ENCODE results near the gene ENC1. TPM values are rescaled to one million over a fixed set of nuclear protein-coding genes. Genes with fewer than 3 reads are reported as not detected.

The ENC1 gene
- polyA plus RNA-seq, 3 donors, result 6.9 to 9.9 (median 9.6) TPM

GRCh38 chr5:74667396-74667795 is 26.9 kb upstream of the ENC1 start:
- Histone ChIP-seq H3K4me3 (replicated peaks in 1 of 3; ENCODE audit: low read depth in 2 of 3, low read length in 3 of 3) (no peak overlapping the region), H3K36me3 (replicated peaks in 1 of 2; ENCODE audit: control insufficient read depth in 1 of 2, insufficient read depth in 2 of 2, low read length in 2 of 2) (no peaks in the 10 kb centered on the region), H3K79me2 (ENCODE audit: insufficient read depth, low read length) (no peaks in the 10 kb centered on the region), H3K4me1 (ENCODE audit: control insufficient read depth in 1 of 2, insufficient read depth in 2 of 2, low read length in 2 of 2) (no peaks in the 10 kb centered on the region), H3K4me2 (replicated peaks; ENCODE audit: extremely low read depth, low read length, poor library complexity, severe bottlenecking) (no peak overlapping the region), H3K27me3 (ENCODE audit: control insufficient read depth in 2 of 2, insufficient read depth in 2 of 2, low read length in 2 of 2) (no peaks in the 10 kb centered on the region), H3K9ac (ENCODE audit: insufficient read depth, low read length, poor library complexity, severe bottlenecking) (no peak overlapping the region), H3K27ac (ENCODE audit: low read depth in 1 of 2, low read length in 2 of 2) (no peak overlapping the region), H4K20me1 (ENCODE audit: insufficient read depth, low read length) (no peaks in the 10 kb centered on the region), H3K9me3 (replicated peaks in 1 of 2; ENCODE audit: control insufficient read depth in 1 of 2, insufficient read depth in 1 of 2, low read length in 2 of 2) (peaks cover 0 to 12% of the 10 kb centered on the region in 2 donors), H2AFZ (ENCODE audit: insufficient read depth, low read depth, low read length, poor library complexity, severe bottlenecking) (no peak overlapping the region)
- Mint-ChIP-seq H3K9me3 (peaks cover 3 to 8% (median 6%) of the 10 kb centered on the region in 7 donors), H3K27ac (no peak overlapping the region), H3K27me3 (ENCODE audit: low read depth in 3 of 3) (peaks cover 5 to 6% (median 5%) of the 10 kb centered on the region in 3 donors), H3K36me3 (no peaks in the 10 kb centered on the region), H3K4me3 (no peak overlapping the region), H3K4me1 (peaks cover 6% of the 10 kb centered on the region)
- TF ChIP-seq, protein P1, sequence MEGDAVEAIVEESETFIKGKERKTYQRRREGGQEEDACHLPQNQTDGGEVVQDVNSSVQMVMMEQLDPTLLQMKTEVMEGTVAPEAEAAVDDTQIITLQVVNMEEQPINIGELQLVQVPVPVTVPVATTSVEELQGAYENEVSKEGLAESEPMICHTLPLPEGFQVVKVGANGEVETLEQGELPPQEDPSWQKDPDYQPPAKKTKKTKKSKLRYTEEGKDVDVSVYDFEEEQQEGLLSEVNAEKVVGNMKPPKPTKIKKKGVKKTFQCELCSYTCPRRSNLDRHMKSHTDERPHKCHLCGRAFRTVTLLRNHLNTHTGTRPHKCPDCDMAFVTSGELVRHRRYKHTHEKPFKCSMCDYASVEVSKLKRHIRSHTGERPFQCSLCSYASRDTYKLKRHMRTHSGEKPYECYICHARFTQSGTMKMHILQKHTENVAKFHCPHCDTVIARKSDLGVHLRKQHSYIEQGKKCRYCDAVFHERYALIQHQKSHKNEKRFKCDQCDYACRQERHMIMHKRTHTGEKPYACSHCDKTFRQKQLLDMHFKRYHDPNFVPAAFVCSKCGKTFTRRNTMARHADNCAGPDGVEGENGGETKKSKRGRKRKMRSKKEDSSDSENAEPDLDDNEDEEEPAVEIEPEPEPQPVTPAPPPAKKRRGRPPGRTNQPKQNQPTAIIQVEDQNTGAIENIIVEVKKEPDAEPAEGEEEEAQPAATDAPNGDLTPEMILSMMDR (IDR thresholded peaks at IDR 0.05), result no peak
- DNase-seq, result no peak
- intact Hi-C loops (cut with micrococcal nuclease), result no loop called here
- WGBS (ENCODE audit: insufficient coverage), result 95% methylated on average over 3 of the region's 4 CpGs

- Histone ChIP-seq H2AFZ (ENCODE audit: insufficient read depth, low read depth, low read length, poor library complexity, severe bottlenecking) (no peak overlapping the region), H3K9me3 (replicated peaks in 1 of 2; ENCODE audit: control insufficient read depth in 1 of 2, insufficient read depth in 1 of 2, low read length in 2 of 2) (peaks cover 0 to 12% of the 10 kb centered on the region in 2 donors), H3K27me3 (ENCODE audit: control insufficient read depth in 2 of 2, insufficient read depth in 2 of 2, low read length in 2 of 2) (no peaks in the 10 kb centered on the region), H4K20me1 (ENCODE audit: insufficient read depth, low read length) (no peaks in the 10 kb centered on the region), H3K9ac (ENCODE audit: insufficient read depth, low read length, poor library complexity, severe bottlenecking) (no peak overlapping the region), H3K36me3 (replicated peaks in 1 of 2; ENCODE audit: control insufficient read depth in 1 of 2, insufficient read depth in 2 of 2, low read length in 2 of 2) (no peaks in the 10 kb centered on the region), H3K4me3 (replicated peaks in 1 of 3; ENCODE audit: low read depth in 2 of 3, low read length in 3 of 3) (no peak overlapping the region), H3K79me2 (ENCODE audit: insufficient read depth, low read length) (no peaks in the 10 kb centered on the region), H3K4me2 (replicated peaks; ENCODE audit: extremely low read depth, low read length, poor library complexity, severe bottlenecking) (no peak overlapping the region), H3K27ac (ENCODE audit: low read depth in 1 of 2, low read length in 2 of 2) (no peak overlapping the region), H3K4me1 (ENCODE audit: control insufficient read depth in 1 of 2, insufficient read depth in 2 of 2, low read length in 2 of 2) (no peaks in the 10 kb centered on the region)
- H3K4me1 Mint-ChIP-seq, result peaks cover 6% of the 10 kb centered on the region
- H3K27me3 Mint-ChIP-seq (ENCODE audit: low read depth in 3 of 3), result peaks cover 0 to 6% (median 6%) of the 10 kb centered on the region in 3 donors
- no peak overlapping the region for H3K27ac Mint-ChIP-seq
- peaks cover 3 to 8% (median 6%) of the 10 kb centered on the region in 7 donors for H3K9me3 Mint-ChIP-seq
- H3K36me3 Mint-ChIP-seq, result no peaks in the 10 kb centered on the region
- TF ChIP-seq, protein P1 (IDR thresholded peaks at IDR 0.05), result no peak
- no peak overlapping the region for H3K4me3 Mint-ChIP-seq
- WGBS (ENCODE audit: insufficient coverage), result no CpG with 5 or more reads among the region's 1 CpG
- no peak for DNase-seq
- intact Hi-C loops (cut with micrococcal nuclease), result no loop called here
Measured at GRCh38 chr5:74665816-74666215, 25.3 kb upstream of the ENC1 start.
